Measurements from ENCODE around the gene MNX1. TPM values are rescaled to one million over a fixed set of nuclear protein-coding genes. Genes with fewer than 3 reads are reported as not detected.

Gene MNX1
- total and polyA plus RNA-seq, 10 of the 15 experiments (the other 5 are each of a cell fraction or from before 2014, with no cell fraction given): 0.22 to 2.7 (median 1.3) TPM; not detected in 1

GRCh38 chr7:157046681-157047080 lies 36.2 kb upstream of the MNX1 start (continued):
- TF ChIP-seq KDM1A (IDR thresholded peaks at IDR 0.05; ENCODE audit: borderline replicate concordance) (no peak), KAT2A (conservative IDR thresholded peaks at IDR 0.05; ENCODE audit: control insufficient read depth, low read depth, low read length) (no peak), TCF7 (IDR thresholded peaks at IDR 0.05; ENCODE audit: borderline replicate concordance) (no peak), SREBF2 (IDR thresholded peaks at IDR 0.05; ENCODE audit: low read length) (no peak), HSF1 (IDR thresholded peaks at IDR 0.05; ENCODE audit: low read depth, low read length) (no peak), SIX5 (IDR thresholded peaks at IDR 0.05; ENCODE audit: low read depth, low read length, severe bottlenecking) (no peak), RAD51 (IDR thresholded peaks at IDR 0.05) (no peak), ZBTB11 (CRISPR knock-in tag; IDR thresholded peaks at IDR 0.05) (no peak)
